Measurements from ENCODE around the gene FBXO42. TPM values are rescaled to one million over a fixed set of nuclear protein-coding genes. Genes with fewer than 3 reads are reported as not detected.

The FBXO42 gene
- total and polyA plus RNA-seq, 4 donors, result 22.8 to 29.2 (median 27.5) TPM

DNA sequence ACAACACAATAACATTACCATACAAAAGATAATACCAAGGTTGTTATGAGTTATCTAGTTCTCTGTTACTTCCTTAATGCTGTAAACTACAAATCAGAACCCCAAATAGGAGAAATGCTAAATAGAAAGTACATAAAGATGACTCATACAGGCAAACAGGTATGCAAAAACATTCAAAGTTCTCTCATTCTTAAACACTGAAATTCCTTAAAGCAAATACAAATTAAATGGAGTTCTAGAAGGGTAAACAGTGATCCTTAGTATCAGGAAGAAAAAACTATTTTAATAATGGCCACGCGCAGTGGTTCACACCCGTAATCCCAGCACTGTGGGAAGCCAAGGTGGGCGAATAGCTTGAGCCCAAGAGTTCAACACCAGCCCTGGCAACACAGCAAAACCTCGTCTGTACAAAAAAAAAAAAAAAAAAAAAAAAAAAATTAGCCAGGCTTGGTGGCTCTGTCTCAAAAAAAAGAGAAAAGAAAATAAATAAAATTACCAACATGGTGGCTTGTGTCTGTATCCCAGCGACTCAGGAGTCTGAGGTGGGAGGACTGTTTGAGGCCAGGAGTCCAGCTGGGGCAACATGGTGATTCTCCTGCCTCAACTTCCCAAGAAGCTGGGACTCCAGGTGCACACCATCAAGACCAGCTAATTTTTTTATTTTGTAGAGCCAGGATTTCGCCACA is 17.5 kb downstream of the FBXO42 start:
- no peaks in the 10 kb centered on the region for H3K36me3 ChIP-seq (ENCODE audit: control insufficient read depth, insufficient read depth, low read length)
- WGBS (ENCODE audit: insufficient coverage), result 82% methylated on average over 1 of the region's 7 CpGs
- no peaks in the 10 kb centered on the region for H3K9me3 ChIP-seq (ENCODE audit: control insufficient read depth, insufficient read depth, low read length)
- peaks cover 2% of the 10 kb centered on the region for H3K4me1 ChIP-seq (ENCODE audit: control insufficient read depth, insufficient read depth, low read length)
- no peaks in the 10 kb centered on the region for H3K27me3 ChIP-seq (ENCODE audit: control insufficient read depth, insufficient read depth, low read length)
- H3K4me3 ChIP-seq (ENCODE audit: low read depth, low read length), result no peak overlapping the region
- no peak overlapping the region for H3K27ac ChIP-seq (ENCODE audit: low read depth, low read length)
- DNase-seq (ENCODE audit: low read depth in 4 of 6, low spot score in 6 of 6), result no peak

DNA sequence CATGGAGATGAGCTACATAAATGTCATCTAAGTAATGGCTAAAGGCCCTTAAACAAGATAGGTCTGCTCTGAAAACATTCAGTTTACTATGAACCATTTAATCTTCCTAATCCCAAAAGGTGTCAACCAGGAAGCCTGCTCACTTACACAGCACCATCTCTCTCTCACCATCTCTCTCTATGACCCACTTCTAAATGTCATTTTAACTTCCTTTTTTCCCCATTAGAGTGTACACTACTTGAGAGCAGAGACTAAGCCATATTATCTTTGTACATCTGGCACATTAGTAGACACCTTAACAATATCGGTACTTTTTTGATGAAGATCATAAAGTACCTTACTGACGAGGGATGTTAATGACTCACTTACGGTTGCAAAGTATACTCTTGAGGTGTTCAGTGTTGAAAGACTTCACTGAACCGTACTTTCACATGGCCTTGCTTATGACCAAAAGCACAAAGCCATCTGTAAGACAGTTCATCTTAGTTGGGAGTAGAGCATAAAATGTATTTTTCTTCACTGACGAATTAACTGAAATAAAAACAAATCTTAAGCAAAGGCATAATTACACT is 25.4 kb downstream of the FBXO42 start:
- H3K4me1 ChIP-seq (ENCODE audit: control insufficient read depth, insufficient read depth, low read length), result no peaks in the 10 kb centered on the region
- no peaks in the 10 kb centered on the region for H3K36me3 ChIP-seq (ENCODE audit: control insufficient read depth, insufficient read depth, low read length)
- WGBS (ENCODE audit: insufficient coverage), result 100% methylated on average over 1 of the region's 5 CpGs
- H3K9me3 ChIP-seq (ENCODE audit: control insufficient read depth, insufficient read depth, low read length), result no peaks in the 10 kb centered on the region
- no peak overlapping the region for H3K4me3 ChIP-seq (ENCODE audit: low read depth, low read length)
- no peaks in the 10 kb centered on the region for H3K27me3 ChIP-seq (ENCODE audit: control insufficient read depth, insufficient read depth, low read length)
- H3K27ac ChIP-seq (ENCODE audit: low read depth, low read length), result no peak overlapping the region
- DNase-seq (ENCODE audit: low read depth in 4 of 6, low spot score in 6 of 6), result no peak

DNA sequence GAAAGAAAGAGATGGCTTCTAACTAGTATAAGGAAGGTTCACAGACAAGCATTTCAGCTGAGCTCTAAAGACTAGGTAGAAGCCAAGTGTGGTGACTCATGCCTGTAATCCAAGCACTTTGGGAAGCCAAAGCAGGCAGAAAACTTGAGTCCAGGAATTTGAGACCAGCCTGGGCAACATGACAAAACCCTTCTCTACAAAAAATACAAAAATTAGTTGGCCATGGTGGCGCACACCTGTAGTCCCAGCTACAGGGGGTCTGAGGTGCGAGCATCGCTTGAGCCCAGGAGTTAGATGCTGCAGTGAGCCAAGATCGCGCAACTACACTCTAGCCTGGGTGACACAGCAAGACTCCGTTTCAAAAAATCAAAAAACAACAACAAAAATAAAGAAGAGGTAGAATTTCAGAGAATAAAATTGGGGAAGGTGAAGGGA is 27.8 kb downstream of the FBXO42 start:
- Histone ChIP-seq H3K4me3 (ENCODE audit: low read depth, low read length) (no peak overlapping the region), H3K27me3 (ENCODE audit: control insufficient read depth, insufficient read depth, low read length) (no peaks in the 10 kb centered on the region), H3K4me1 (ENCODE audit: control insufficient read depth, insufficient read depth, low read length) (no peaks in the 10 kb centered on the region), H3K9me3 (ENCODE audit: control insufficient read depth, insufficient read depth, low read length) (no peaks in the 10 kb centered on the region), H3K36me3 (ENCODE audit: control insufficient read depth, insufficient read depth, low read length) (no peaks in the 10 kb centered on the region), H3K27ac (ENCODE audit: low read depth, low read length) (no peak overlapping the region)
- DNase-seq (ENCODE audit: low read depth in 4 of 6, low spot score in 6 of 6), result peak in 1 of 6 donors; percentile 11
- 100% methylated on average over 2 of the region's 6 CpGs for WGBS (ENCODE audit: insufficient coverage)

- 80% methylated on average over 1 of the region's 4 CpGs for WGBS (ENCODE audit: insufficient coverage)
- Histone ChIP-seq H3K27ac (ENCODE audit: low read depth, low read length) (no peak overlapping the region), H3K4me3 (ENCODE audit: low read depth, low read length) (no peak overlapping the region), H3K4me1 (ENCODE audit: control insufficient read depth, insufficient read depth, low read length) (no peaks in the 10 kb centered on the region), H3K27me3 (ENCODE audit: control insufficient read depth, insufficient read depth, low read length) (no peaks in the 10 kb centered on the region), H3K9me3 (ENCODE audit: control insufficient read depth, insufficient read depth, low read length) (no peaks in the 10 kb centered on the region), H3K36me3 (ENCODE audit: control insufficient read depth, insufficient read depth, low read length) (no peaks in the 10 kb centered on the region)
- DNase-seq (ENCODE audit: low read depth in 4 of 6, low spot score in 6 of 6), result peak in 1 of 6 donors; percentile 6
Observed at GRCh38 chr1:16321176-16321867, 31.0 kb downstream of the FBXO42 start.

- Histone ChIP-seq H3K36me3 (ENCODE audit: control insufficient read depth, insufficient read depth, low read length) (peaks cover 8% of the 10 kb centered on the region), H3K4me1 (ENCODE audit: control insufficient read depth, insufficient read depth, low read length) (no peaks in the 10 kb centered on the region), H3K27ac (ENCODE audit: low read depth, low read length) (no peak overlapping the region), H3K4me3 (ENCODE audit: low read depth, low read length) (no peak overlapping the region), H3K9me3 (ENCODE audit: control insufficient read depth, insufficient read depth, low read length) (no peaks in the 10 kb centered on the region), H3K27me3 (ENCODE audit: control insufficient read depth, insufficient read depth, low read length) (no peaks in the 10 kb centered on the region)
- peak in 1 of 6 donors; percentile 25 for DNase-seq (ENCODE audit: low read depth in 4 of 6, low spot score in 6 of 6)
- 45% methylated on average over 3 of the region's 3 CpGs for WGBS (ENCODE audit: insufficient coverage)
Observed at GRCh38 chr1:16318555-16318954, 33.7 kb downstream of the FBXO42 start.

GRCh38 chr1:16315437-16315836 is 36.8 kb downstream of the FBXO42 start:
- no peaks in the 10 kb centered on the region for H3K27me3 ChIP-seq (ENCODE audit: control insufficient read depth, insufficient read depth, low read length)
- 100% methylated on average over 4 of the region's 4 CpGs for WGBS (ENCODE audit: insufficient coverage)
- no peaks in the 10 kb centered on the region for H3K4me1 ChIP-seq (ENCODE audit: control insufficient read depth, insufficient read depth, low read length)
- H3K4me3 ChIP-seq (ENCODE audit: low read depth, low read length), result no peak overlapping the region
- DNase-seq (ENCODE audit: low read depth in 4 of 6, low spot score in 6 of 6), result no peak
- H3K36me3 ChIP-seq (ENCODE audit: control insufficient read depth, insufficient read depth, low read length), result peaks cover 24% of the 10 kb centered on the region
- no peaks in the 10 kb centered on the region for H3K9me3 ChIP-seq (ENCODE audit: control insufficient read depth, insufficient read depth, low read length)
- H3K27ac ChIP-seq (ENCODE audit: low read depth, low read length), result no peak overlapping the region

GRCh38 chr1:16307222-16307621 is 45.1 kb downstream of the FBXO42 start:
- WGBS (ENCODE audit: insufficient coverage), result 88% methylated on average over 2 of the region's 3 CpGs
- H3K36me3 ChIP-seq (ENCODE audit: control insufficient read depth, insufficient read depth, low read length), result peaks cover 71% of the 10 kb centered on the region
- H3K9me3 ChIP-seq (ENCODE audit: control insufficient read depth, insufficient read depth, low read length), result no peaks in the 10 kb centered on the region
- no peak overlapping the region for H3K4me3 ChIP-seq (ENCODE audit: low read depth, low read length)
- no peak overlapping the region for H3K27ac ChIP-seq (ENCODE audit: low read depth, low read length)
- DNase-seq (ENCODE audit: low read depth in 4 of 6, low spot score in 6 of 6), result no peak
- H3K4me1 ChIP-seq (ENCODE audit: control insufficient read depth, insufficient read depth, low read length), result no peaks in the 10 kb centered on the region
- H3K27me3 ChIP-seq (ENCODE audit: control insufficient read depth, insufficient read depth, low read length), result no peaks in the 10 kb centered on the region

DNA sequence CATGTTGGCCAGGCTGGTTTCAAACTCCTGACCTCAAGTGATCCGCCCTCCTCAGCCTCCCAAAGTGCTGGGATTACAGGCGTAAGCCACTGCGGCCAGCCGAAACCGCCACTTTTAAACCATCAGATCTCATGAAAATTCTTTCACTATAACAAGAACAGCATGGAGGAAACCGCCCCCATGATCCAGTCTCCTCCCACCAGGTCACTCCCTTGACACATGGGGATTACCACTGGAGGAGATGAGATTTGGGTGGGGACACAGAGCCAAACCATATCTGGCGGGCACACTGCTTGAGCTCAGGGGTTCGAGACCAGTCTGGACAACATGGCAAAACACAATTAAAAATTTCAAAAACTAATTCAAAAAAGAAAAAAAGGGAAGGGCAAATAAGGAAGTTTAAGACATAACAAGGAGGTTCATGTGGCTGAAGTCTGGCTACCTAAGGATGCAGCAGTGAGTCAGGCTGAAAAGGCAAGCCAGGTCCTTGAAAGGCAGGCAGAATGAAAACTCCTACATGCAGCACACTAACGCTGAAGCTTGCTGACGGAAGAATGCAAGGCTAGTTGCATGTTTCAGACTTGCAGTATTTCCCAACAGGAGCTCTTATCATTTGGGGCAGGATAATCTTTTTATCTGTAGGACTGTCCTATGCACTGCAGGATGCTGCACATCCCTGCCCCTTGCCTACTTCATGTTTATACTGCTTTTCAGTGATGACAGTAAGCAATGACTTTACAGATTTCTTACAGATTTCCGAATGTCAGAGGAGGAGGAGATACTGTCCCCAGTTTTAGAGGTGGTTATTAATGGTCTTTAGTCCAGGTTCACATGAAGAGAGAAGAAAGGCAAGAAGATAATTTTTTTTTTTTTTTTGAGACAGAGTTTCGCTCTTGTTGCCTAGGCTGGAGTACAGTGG is 49.3 kb downstream of the FBXO42 start:
- H3K4me1 ChIP-seq (ENCODE audit: control insufficient read depth, insufficient read depth, low read length), result no peaks in the 10 kb centered on the region
- peaks cover 51% of the 10 kb centered on the region for H3K36me3 ChIP-seq (ENCODE audit: control insufficient read depth, insufficient read depth, low read length)
- 100% methylated on average over 3 of the region's 12 CpGs for WGBS (ENCODE audit: insufficient coverage)
- H3K4me3 ChIP-seq (ENCODE audit: low read depth, low read length), result no peak overlapping the region
- H3K9me3 ChIP-seq (ENCODE audit: control insufficient read depth, insufficient read depth, low read length), result no peaks in the 10 kb centered on the region
- H3K27ac ChIP-seq (ENCODE audit: low read depth, low read length), result no peak overlapping the region
- no peaks in the 10 kb centered on the region for H3K27me3 ChIP-seq (ENCODE audit: control insufficient read depth, insufficient read depth, low read length)
- DNase-seq (ENCODE audit: low read depth in 4 of 6, low spot score in 6 of 6), result no peak

GRCh38 chr1:16300436-16300835 is 51.8 kb downstream of the FBXO42 start:
- no CpG with 5 or more reads among the region's 3 CpGs for WGBS (ENCODE audit: insufficient coverage)

More at GRCh38 chr1:16300436-16300835, 51.8 kb downstream of the FBXO42 start:
- Histone ChIP-seq H3K27ac (ENCODE audit: low read depth, low read length) (no peak overlapping the region), H3K4me3 (ENCODE audit: low read depth, low read length) (no peak overlapping the region), H3K36me3 (ENCODE audit: control insufficient read depth, insufficient read depth, low read length) (peaks cover 49% of the 10 kb centered on the region), H3K4me1 (ENCODE audit: control insufficient read depth, insufficient read depth, low read length) (no peaks in the 10 kb centered on the region), H3K9me3 (ENCODE audit: control insufficient read depth, insufficient read depth, low read length) (no peaks in the 10 kb centered on the region), H3K27me3 (ENCODE audit: control insufficient read depth, insufficient read depth, low read length) (no peaks in the 10 kb centered on the region)
- no peak for DNase-seq (ENCODE audit: low read depth in 4 of 6, low spot score in 6 of 6)

Data from spinal cord (tissue), 10 donors.